Type B pancreatic cell (in vitro differentiated cells): ENCODE data around the gene TFF3. TPM values are rescaled to one million over a fixed set of nuclear protein-coding genes. Genes with fewer than 3 reads are reported as not detected.
"Not testable (repeated sequence)": the region's sequence is repeated elsewhere in the genome, so short reads cannot be mapped to it uniquely, and the experiment has no call there.

Experiments
- DNase-seq: peaks from one replicate; pipeline ENCODE4 v3.0.0; 2021; ENCODE audit warnings: mixed read lengths; ENCODE audit not compliant: unreplicated experiment; ENCODE audit errors: extremely low spot score
- H3K27ac Mint-ChIP-seq: 2 replicates; pipeline ENCODE4 v1.8.0; 2021; ENCODE audit warnings: mild to moderate bottlenecking, mixed read lengths
- H3K27me3 Mint-ChIP-seq: 2 replicates; pipeline ENCODE4 v1.8.0; 2021; ENCODE audit warnings: mixed read lengths
- H3K36me3 Mint-ChIP-seq: 2 replicates; pipeline ENCODE4 v1.8.0; 2021; ENCODE audit warnings: mixed read lengths
- H3K4me1 Mint-ChIP-seq: one replicate; pipeline ENCODE4 v1.8.0; 2021; ENCODE audit warnings: mixed read lengths; ENCODE audit not compliant: unreplicated experiment
- H3K4me3 Mint-ChIP-seq: 2 replicates; pipeline ENCODE4 v1.8.0; 2021; ENCODE audit warnings: mild to moderate bottlenecking, mixed read lengths
- H3K9me3 Mint-ChIP-seq: 2 replicates; pipeline ENCODE4 v1.8.0; 2021; ENCODE audit warnings: mixed read lengths
- CTCF ChIP-seq: fragments of 200-600 bp; sonication (generic); conservative IDR thresholded peaks from 2 replicates; pipeline ENCODE4 v1.5.0; 2021; ENCODE audit warnings: antibody characterized with exemption, mild to moderate bottlenecking
- total RNA-seq: library from RNA; stranded (reverse); gene quantifications from 2 replicates; pipeline ENCODE4 v1.2.1, GENCODE V29; 2021; ENCODE audit warnings: low replicate concordance

TFF3 gene
- total RNA-seq, 1 donor from 2014 or later = 31.5 TPM

- Mint-ChIP-seq H3K4me1 (peaks cover 6% of the 10 kb centered on the region), H3K27me3 (peaks cover 4% of the 10 kb centered on the region), H3K27ac (no peak overlapping the region), H3K36me3 (peaks cover 16% of the 10 kb centered on the region), H3K9me3 (peaks cover 5% of the 10 kb centered on the region), H3K4me3 (no peak overlapping the region)
- DNase-seq = no peak
- no peak for TF ChIP-seq CTCF
Observed at GRCh38 chr21:42293649-42294272, 21.4 kb downstream of the TFF3 start.

- H3K4me1 Mint-ChIP-seq, H3K9me3 Mint-ChIP-seq, H3K27ac Mint-ChIP-seq, H3K4me3 Mint-ChIP-seq, DNase-seq, H3K27me3 Mint-ChIP-seq: not testable (repeated sequence)
- peaks cover 17% of the 10 kb centered on the region for H3K36me3 Mint-ChIP-seq
Observed at GRCh38 chr21:42292563-42293142, 22.6 kb downstream of the TFF3 start.

- H3K9me3 Mint-ChIP-seq = peaks cover 9% of the 10 kb centered on the region
- TF ChIP-seq CTCF = no peak
- no peak for DNase-seq
Observed at GRCh38 chr21:42291751-42292562, 23.3 kb downstream of the TFF3 start.

GRCh38 chr21:42291003-42291750 lies 24.0 kb downstream of the TFF3 start:
- Mint-ChIP-seq H3K4me3 (no peak overlapping the region), H3K36me3 (peaks cover 17% of the 10 kb centered on the region), H3K9me3 (peaks cover 9% of the 10 kb centered on the region), H3K4me1 (peaks cover 6% of the 10 kb centered on the region), H3K27me3 (peaks cover 14% of the 10 kb centered on the region), H3K27ac (no peak overlapping the region)
- DNase-seq = no peak
- no peak for TF ChIP-seq CTCF

More at GRCh38 chr21:42291751-42292562, 23.3 kb downstream of the TFF3 start:
- Mint-ChIP-seq H3K27ac (no peak overlapping the region), H3K27me3 (peaks cover 6% of the 10 kb centered on the region), H3K4me3 (no peak overlapping the region), H3K36me3 (peaks cover 17% of the 10 kb centered on the region), H3K4me1 (peaks cover 6% of the 10 kb centered on the region)

- peaks cover 12% of the 10 kb centered on the region for H3K36me3 Mint-ChIP-seq
Observed at GRCh38 chr21:42290505-42290904, 24.7 kb downstream of the TFF3 start.

More at GRCh38 chr21:42290505-42290904, 24.7 kb downstream of the TFF3 start:
- peaks cover 3% of the 10 kb centered on the region for H3K4me1 Mint-ChIP-seq
- TF ChIP-seq CTCF = no peak
- H3K9me3 Mint-ChIP-seq = peaks cover 9% of the 10 kb centered on the region
- no peak for DNase-seq
- H3K27me3 Mint-ChIP-seq = peaks cover 14% of the 10 kb centered on the region
- H3K27ac Mint-ChIP-seq = no peak overlapping the region
- no peak overlapping the region for H3K4me3 Mint-ChIP-seq
